ENCODE data around the gene FANCI.

FANCI gene

DNA sequence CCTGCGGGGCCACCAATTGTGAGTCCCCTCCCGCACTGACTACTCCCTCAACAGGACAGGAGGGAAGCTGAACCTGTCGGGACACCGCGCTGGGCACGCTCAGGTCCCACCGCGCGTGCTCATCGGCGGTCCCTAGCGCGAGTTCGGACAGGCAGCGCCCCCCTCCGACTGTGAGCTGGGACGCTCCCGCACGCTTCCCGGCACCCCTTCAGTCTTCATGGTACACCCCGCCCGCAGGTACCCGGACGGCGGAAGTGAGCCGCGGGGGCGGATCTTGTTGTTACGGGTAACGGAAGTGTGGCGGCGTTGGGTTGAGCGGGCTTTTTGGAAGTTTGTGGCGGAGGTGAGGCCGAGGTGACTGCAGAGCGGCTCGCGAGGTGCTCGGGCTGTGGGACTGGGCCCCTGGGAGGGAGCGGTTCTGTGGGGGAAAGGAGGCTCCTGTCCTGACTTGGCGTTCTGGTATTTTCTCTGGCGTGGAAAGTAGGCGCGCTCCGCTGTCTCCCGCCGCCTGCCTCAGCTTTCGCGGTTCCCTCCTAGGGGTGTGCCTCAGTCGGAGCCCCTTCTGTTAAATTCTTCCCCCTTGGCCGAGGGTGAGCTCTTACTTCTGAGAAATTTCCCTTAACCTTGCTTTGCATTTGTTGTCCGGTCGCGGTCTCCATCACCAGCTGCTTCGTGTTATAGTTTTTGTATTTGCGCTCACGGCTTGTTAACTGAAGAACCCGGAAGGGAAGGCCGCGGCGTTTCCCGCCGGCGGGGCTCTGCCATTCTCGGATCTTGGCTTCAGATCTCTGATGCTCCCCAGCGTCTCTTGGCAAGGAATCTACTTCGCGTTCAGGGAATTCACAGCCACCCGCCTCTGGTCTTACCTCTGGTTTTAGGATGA is at the start of gene FANCI:
FANCI (plus strand) TSS at position 289 of the 883 bp plus-strand sequence. CDS start 3,669 bp downstream, outside the sequence.
- no peaks in the 10 kb centered on the region for H3K27me3 ChIP-seq (ENCODE audit: insufficient read depth, low read depth, severe bottlenecking)
- peak within 1 kb of the TSS; percentile 82 for H3K27ac ChIP-seq
- TF ChIP-seq, protein P1, sequence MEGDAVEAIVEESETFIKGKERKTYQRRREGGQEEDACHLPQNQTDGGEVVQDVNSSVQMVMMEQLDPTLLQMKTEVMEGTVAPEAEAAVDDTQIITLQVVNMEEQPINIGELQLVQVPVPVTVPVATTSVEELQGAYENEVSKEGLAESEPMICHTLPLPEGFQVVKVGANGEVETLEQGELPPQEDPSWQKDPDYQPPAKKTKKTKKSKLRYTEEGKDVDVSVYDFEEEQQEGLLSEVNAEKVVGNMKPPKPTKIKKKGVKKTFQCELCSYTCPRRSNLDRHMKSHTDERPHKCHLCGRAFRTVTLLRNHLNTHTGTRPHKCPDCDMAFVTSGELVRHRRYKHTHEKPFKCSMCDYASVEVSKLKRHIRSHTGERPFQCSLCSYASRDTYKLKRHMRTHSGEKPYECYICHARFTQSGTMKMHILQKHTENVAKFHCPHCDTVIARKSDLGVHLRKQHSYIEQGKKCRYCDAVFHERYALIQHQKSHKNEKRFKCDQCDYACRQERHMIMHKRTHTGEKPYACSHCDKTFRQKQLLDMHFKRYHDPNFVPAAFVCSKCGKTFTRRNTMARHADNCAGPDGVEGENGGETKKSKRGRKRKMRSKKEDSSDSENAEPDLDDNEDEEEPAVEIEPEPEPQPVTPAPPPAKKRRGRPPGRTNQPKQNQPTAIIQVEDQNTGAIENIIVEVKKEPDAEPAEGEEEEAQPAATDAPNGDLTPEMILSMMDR (IDR thresholded peaks at IDR 0.05; ENCODE audit: low read depth, low read length), result peak; percentile 70
- H3K9me3 ChIP-seq (ENCODE audit: severe bottlenecking), result no peaks in the 10 kb centered on the region
- peak; percentile 97 for DNase-seq
- peak within 1 kb of the TSS; percentile 93 for H3K4me3 ChIP-seq (ENCODE audit: low read depth, low read length)
- H3K36me3 ChIP-seq, result peaks cover 30% of the 10 kb centered on the region

GRCh38 chr15:89194608-89195007 is 49.2 kb upstream of the FANCI start:
- Histone ChIP-seq H3K9me3 (ENCODE audit: severe bottlenecking) (no peaks in the 10 kb centered on the region), H3K36me3 (peaks cover 23% of the 10 kb centered on the region), H3K27ac (no peak overlapping the region), H3K27me3 (ENCODE audit: insufficient read depth, low read depth, severe bottlenecking) (no peaks in the 10 kb centered on the region), H3K4me3 (ENCODE audit: low read depth, low read length) (no peak overlapping the region)
- TF ChIP-seq, protein P1 (IDR thresholded peaks at IDR 0.05; ENCODE audit: low read depth, low read length), result no peak
- no peak for DNase-seq

DNA sequence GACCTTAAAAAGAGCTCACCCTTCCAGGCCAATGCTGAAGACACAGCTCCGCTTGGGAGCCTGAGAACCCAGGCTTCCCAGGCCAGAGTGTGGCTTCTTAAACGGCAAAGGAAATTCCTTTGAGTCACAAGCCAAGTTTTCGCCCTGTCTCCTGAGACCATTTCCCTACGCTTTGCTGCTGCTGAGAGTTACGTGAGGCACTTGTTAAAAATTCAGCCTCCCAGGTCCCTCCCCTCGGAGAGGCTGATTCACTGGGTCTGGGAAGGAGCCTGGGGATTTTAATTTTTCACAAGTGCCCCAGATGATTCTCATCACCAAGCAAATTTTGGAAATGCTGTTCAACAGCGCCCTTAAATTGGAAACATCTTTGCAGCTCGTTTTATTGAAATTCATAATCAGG is 47.9 kb upstream of the FANCI start:
- DNase-seq, result no peak
- H3K9me3 ChIP-seq (ENCODE audit: severe bottlenecking), result no peaks in the 10 kb centered on the region
- H3K27ac ChIP-seq, result no peak overlapping the region
- no peak overlapping the region for H3K4me3 ChIP-seq (ENCODE audit: low read depth, low read length)
- TF ChIP-seq, protein P1 (IDR thresholded peaks at IDR 0.05; ENCODE audit: low read depth, low read length), result no peak
- H3K36me3 ChIP-seq, result peaks cover 15% of the 10 kb centered on the region
- no peaks in the 10 kb centered on the region for H3K27me3 ChIP-seq (ENCODE audit: insufficient read depth, low read depth, severe bottlenecking)

DNA sequence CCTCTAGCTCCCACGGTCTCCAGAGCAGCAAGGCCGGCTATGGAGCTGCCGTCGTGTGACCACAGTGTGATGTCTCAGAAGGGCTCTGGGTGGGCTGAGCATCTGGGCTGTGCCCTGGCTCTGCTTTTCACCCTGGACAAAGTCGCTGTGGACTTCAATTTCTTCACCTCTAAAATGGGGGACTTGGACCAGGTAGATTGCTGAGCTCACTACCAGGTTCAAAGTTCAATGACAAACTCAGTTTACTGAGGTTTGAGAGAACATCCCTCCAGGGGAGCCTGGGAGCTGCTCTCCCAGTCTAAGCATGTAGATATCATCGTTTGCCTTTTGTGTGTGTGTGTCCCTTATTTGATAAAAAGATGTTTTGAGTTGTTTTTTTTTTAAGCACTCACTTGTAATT is 47.5 kb upstream of the FANCI start:
- Histone ChIP-seq H3K36me3 (peaks cover 15% of the 10 kb centered on the region), H3K4me3 (ENCODE audit: low read depth, low read length) (no peak overlapping the region), H3K27ac (no peak overlapping the region), H3K9me3 (ENCODE audit: severe bottlenecking) (no peaks in the 10 kb centered on the region), H3K27me3 (ENCODE audit: insufficient read depth, low read depth, severe bottlenecking) (no peaks in the 10 kb centered on the region)
- DNase-seq, result no peak
- TF ChIP-seq, protein P1 (IDR thresholded peaks at IDR 0.05; ENCODE audit: low read depth, low read length), result no peak

GRCh38 chr15:89196994-89197393 is 46.8 kb upstream of the FANCI start:
- Histone ChIP-seq H3K4me3 (ENCODE audit: low read depth, low read length) (no peak overlapping the region), H3K9me3 (ENCODE audit: severe bottlenecking) (no peaks in the 10 kb centered on the region), H3K36me3 (peaks cover 15% of the 10 kb centered on the region), H3K27ac (no peak overlapping the region), H3K27me3 (ENCODE audit: insufficient read depth, low read depth, severe bottlenecking) (no peaks in the 10 kb centered on the region)
- DNase-seq, result no peak
- TF ChIP-seq, protein P1 (IDR thresholded peaks at IDR 0.05; ENCODE audit: low read depth, low read length), result no peak

All from WERI-Rb-1 (cell line).